ENCODE measurements around the gene CHEK1. TPM values are rescaled to one million over a fixed set of nuclear protein-coding genes. Genes with fewer than 3 reads are reported as not detected.

CHEK1 gene
- total and polyA plus RNA-seq, 2 of the 8 experiments (the other 6 are each of a cell fraction or from before 2014, with no cell fraction given), result 37.7 to 133 TPM

- H4K91ac ChIP-seq (replicated peaks; ENCODE audit: insufficient read length, low read length), result no peak overlapping the region
- 79% methylated on average over 6 of the region's 6 CpGs; no CpG with 5 or more reads in 1 of the 2 experiments for WGBS, 2 experiments (ENCODE audit: extremely low coverage in 1 of 2, insufficient coverage in 1 of 2, insufficient read length in 1 of 2, insufficient replicate concordance in 2 of 2, low coverage in 1 of 2, low lambda C conversion rate in 2 of 2, missing lambda C conversion rate in 1 of 2)
These were observed 64.4 kb downstream of the CHEK1 start for GRCh38 chr11:125689274-125689859.

More at GRCh38 chr11:125689274-125689859, 64.4 kb downstream of the CHEK1 start:
- no peak overlapping the region for H2BK20ac ChIP-seq (ENCODE audit: low read length)
- H2AFZ ChIP-seq (ENCODE audit: low read length), result no peak overlapping the region
- ChIA-PET POLR2A (ENCODE audit: partially characterized antibody) (interaction anchor here (0.8 to 1.0 kb wide), 3 partner anchors 8 to 15 kb away, joined by 3 read pairs; partner anchors contain the start of gene ACRV1), CTCF (ENCODE audit: partially characterized antibody) (interaction anchor here (0.6 to 2.0 kb wide), 6 partner anchors 9 to 923 kb away, joined by 3 to 16 read pairs (median 4); partner anchors contain the start of gene ACRV1)
- no peak overlapping the region for H3K4me2 ChIP-seq (ENCODE audit: insufficient read depth in 1 of 2, low read depth in 2 of 2, low read length in 2 of 2)
- H3K23ac ChIP-seq (ENCODE audit: insufficient read length), result no peak overlapping the region
- no peak overlapping the region for H3K4me3 ChIP-seq (ENCODE audit: extremely low read depth in 1 of 4, insufficient read depth in 2 of 4, low read depth in 3 of 4, low read length in 4 of 4)
- H2BK5ac ChIP-seq (ENCODE audit: low read depth, low read length), result no peak overlapping the region
- H3K79me1 ChIP-seq (ENCODE audit: low read depth, low read length), result no peaks in the 10 kb centered on the region
- H3K9ac ChIP-seq (replicated peaks in 1 of 4; ENCODE audit: extremely low read depth in 1 of 4, low read depth in 3 of 4, low read length in 3 of 4), result no peak overlapping the region
- FAIRE-seq (no peak), DNase-seq (ENCODE audit: low read depth in 1 of 2, low spot score in 2 of 2) (no peak)
- no peaks in the 10 kb centered on the region for H3K23me2 ChIP-seq (ENCODE audit: low read depth, low read length)
- no peak overlapping the region for H3K27ac ChIP-seq (ENCODE audit: low read depth, low read length)
- no peak overlapping the region for H2BK15ac ChIP-seq (ENCODE audit: low read length)
- no peak overlapping the region for H4K8ac ChIP-seq (ENCODE audit: extremely low read depth, insufficient read depth, low read length)
- H2BK12ac ChIP-seq (ENCODE audit: low read depth, low read length), result no peak overlapping the region
- peaks cover 0 to 5% (median 0%) of the 10 kb centered on the region in 4 experiments; a peak in 2 of 7 replicates for H3K4me1 ChIP-seq (replicated peaks in 1 of 4; ENCODE audit: control insufficient read depth in 3 of 4, insufficient read depth in 4 of 4, low read length in 3 of 4)
- H4K5ac ChIP-seq (ENCODE audit: insufficient read length, low read depth, low read length), result no peak overlapping the region
- no peak overlapping the region for H3K18ac ChIP-seq (ENCODE audit: extremely low read depth, low read length)
- H3K14ac ChIP-seq (ENCODE audit: insufficient read length), result no peak overlapping the region
- no peak for TF ChIP-seq SIX5 (IDR thresholded peaks at IDR 0.05; ENCODE audit: low read depth, low read length)
- no peak for TF ChIP-seq SRF (IDR thresholded peaks at IDR 0.05; ENCODE audit: low read depth, low read length)
- TF ChIP-seq PHF8 (conservative IDR thresholded peaks at IDR 0.05; ENCODE audit: low read depth, low read length), result no peak
- no peak for TF ChIP-seq POU5F1 (IDR thresholded peaks at IDR 0.05; ENCODE audit: low read depth, low read length)
- TF ChIP-seq EGR1 (IDR thresholded peaks at IDR 0.05; ENCODE audit: borderline replicate concordance, low read depth, low read length), result no peak
- no peak for TF ChIP-seq JUN (IDR thresholded peaks at IDR 0.05; ENCODE audit: low read depth, low read length)
- no peak for TF ChIP-seq RBBP5 (IDR thresholded peaks at IDR 0.05; ENCODE audit: borderline replicate concordance, low read depth, low read length)
- TF ChIP-seq CHD2 (IDR thresholded peaks at IDR 0.05; ENCODE audit: low read length), result no peak
- no peak for TF ChIP-seq SP4 (IDR thresholded peaks at IDR 0.05; ENCODE audit: low read length)
- no peak for TF ChIP-seq BCL11A (IDR thresholded peaks at IDR 0.05; ENCODE audit: low read depth in 2 of 2, low read length in 2 of 2)
- no peak for TF ChIP-seq GTF2F1 (IDR thresholded peaks at IDR 0.05; ENCODE audit: borderline replicate concordance, low read depth, low read length)
- no peak overlapping the region for H2BK120ac ChIP-seq (replicated peaks; ENCODE audit: low read depth, low read length)
- no peak overlapping the region for H3K56ac ChIP-seq (replicated peaks; ENCODE audit: insufficient read length, low read depth, low read length)
- no peaks in the 10 kb centered on the region for H3K79me2 ChIP-seq (ENCODE audit: control insufficient read depth in 1 of 2, insufficient read depth in 2 of 2, low read length in 2 of 2)
- H3K4ac ChIP-seq (replicated peaks; ENCODE audit: insufficient read length, low read depth, low read length), result no peak overlapping the region
- no peaks in the 10 kb centered on the region for H3K27me3 ChIP-seq (replicated peaks in 1 of 4; ENCODE audit: control insufficient read depth in 3 of 4, extremely low read depth in 1 of 4, insufficient read depth in 3 of 4, low read length in 3 of 4)
- H3K36me3 ChIP-seq (ENCODE audit: control insufficient read depth in 2 of 4, insufficient read depth in 4 of 4, low read length in 3 of 4), result peaks cover 0 to 11% (median 1%) of the 10 kb centered on the region in 4 experiments; a peak in 2 of 8 replicates
- H2AK5ac ChIP-seq (ENCODE audit: low read depth, low read length), result no peak overlapping the region
- no peaks in the 10 kb centered on the region for H4K20me1 ChIP-seq (replicated peaks in 1 of 2; ENCODE audit: control insufficient read depth in 1 of 2, insufficient read depth in 2 of 2, low read length in 2 of 2)
- H3K9me3 ChIP-seq (ENCODE audit: insufficient read depth in 2 of 2, low read depth in 1 of 2, low read length in 1 of 2), result peaks cover 0 to 2% of the 10 kb centered on the region in 2 experiments; a peak in 2 of 4 replicates
